NCI-H1092 treated with DMSO at 0.1 percent for 48 hours (cell line): ENCODE results near the gene BRCA2.

Experiments
- DNase-seq: peaks from one replicate; lab custom pipeline; 2025; lab: John Stamatoyannopoulos, UW

BRCA2 gene

GRCh38 chr13:32427852-32428580, 112.7 kb downstream of the BRCA2 start, which contains the start of gene N4BP2L1:
TSS of gene N4BP2L1 (minus strand) at chr13:32428130. CDS start at chr13:32428082, 48 bp downstream.
- peak; percentile 27 for DNase-seq

- no peak for DNase-seq
These were observed 113.5 kb downstream of the BRCA2 start for GRCh38 chr13:32428581-32429432.

GRCh38 chr13:32429433-32429909, 114.2 kb downstream of the BRCA2 start:
- DNase-seq = no peak

- DNase-seq = no peak
These were observed 114.9 kb downstream of the BRCA2 start for GRCh38 chr13:32430018-32430747.

GRCh38 chr13:32431361-32431760, 116.1 kb downstream of the BRCA2 start:
- no peak for DNase-seq

GRCh38 chr13:32432856-32433255, 117.5 kb downstream of the BRCA2 start:
- no peak for DNase-seq

- DNase-seq = no peak
These were observed 123.6 kb downstream of the BRCA2 start for GRCh38 chr13:32438871-32439270.

- no peak for DNase-seq
These were observed 127.8 kb downstream of the BRCA2 start for GRCh38 chr13:32443111-32443510.

GRCh38 chr13:32445461-32445860, 130.2 kb downstream of the BRCA2 start:
- no peak for DNase-seq

- DNase-seq = no peak
These were observed 130.9 kb downstream of the BRCA2 start for GRCh38 chr13:32446220-32446619.

GRCh38 chr13:32446773-32447465, 131.6 kb downstream of the BRCA2 start:
- DNase-seq = no peak

GRCh38 chr13:32447894-32448623, 132.8 kb downstream of the BRCA2 start:
- DNase-seq = no peak

- DNase-seq = no peak
These were observed 133.7 kb downstream of the BRCA2 start for GRCh38 chr13:32448972-32449371.
